ENCODE measurements around the gene WDR37.
"Not testable (repeated sequence)": the region's sequence is repeated elsewhere in the genome, so short reads cannot be mapped to it uniquely, and the experiment has no call there.

Gene WDR37

DNA sequence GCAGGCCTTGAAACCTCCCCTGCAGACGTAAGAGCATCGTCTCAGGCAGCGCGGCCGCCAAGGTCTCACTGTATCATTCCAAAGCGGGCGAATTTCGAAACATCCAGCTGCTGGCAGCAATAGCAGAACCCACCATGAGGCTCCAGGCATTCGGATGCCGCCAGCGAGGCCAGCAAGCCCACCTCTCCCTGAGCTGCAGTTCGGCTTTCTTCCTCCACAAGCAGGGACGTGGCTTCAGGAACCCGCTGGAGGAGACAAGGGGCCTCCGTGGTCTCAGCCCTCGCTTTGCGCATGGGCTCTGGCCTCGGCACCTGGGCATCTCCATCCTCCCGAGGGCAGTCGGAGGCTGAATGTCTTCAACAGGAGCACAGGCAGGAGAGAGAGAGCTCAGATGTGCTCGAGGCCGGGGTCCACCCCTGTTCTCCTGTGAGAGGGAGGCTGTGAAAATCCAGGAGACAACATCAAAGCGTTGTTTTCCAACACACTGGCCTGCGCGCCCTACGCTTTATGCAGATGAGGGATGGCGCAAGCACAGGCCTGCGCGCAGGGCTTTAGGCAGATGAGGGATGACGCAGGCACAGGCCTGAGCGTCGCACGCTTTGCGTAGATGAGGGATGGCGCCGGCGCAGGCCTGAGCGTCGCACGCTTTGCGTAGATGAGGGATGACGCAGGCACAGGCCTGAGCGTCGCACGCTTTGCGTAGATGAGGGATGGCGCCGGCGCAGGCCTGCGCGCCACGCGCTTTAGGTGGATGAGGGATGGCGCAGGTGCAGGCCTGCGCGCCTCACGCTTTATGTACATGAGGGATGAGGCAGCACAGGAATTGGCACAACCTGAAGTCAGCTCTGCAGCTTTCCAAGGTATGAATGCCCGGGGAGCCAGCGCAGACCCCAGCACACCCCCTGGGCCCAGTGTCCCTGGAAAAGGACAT is 103.2 kb downstream of the WDR37 start:
- no peak for DNase-seq (ENCODE audit: low read depth in 1 of 2, low spot score in 1 of 2)
- no peak for TF ChIP-seq JUND (IDR thresholded peaks at IDR 0.05; ENCODE audit: low read depth)
- in situ Hi-C loops (cut with HindIII; ENCODE audit: low pct_unique_long_range_greater_than_20kb, low sequenced_read_pairs), result no loop called here

- no peak for DNase-seq (ENCODE audit: low read depth in 1 of 2, low spot score in 1 of 2)
- in situ Hi-C loops (cut with HindIII; ENCODE audit: low pct_unique_long_range_greater_than_20kb, low sequenced_read_pairs), result no loop called here
- TF ChIP-seq JUND (IDR thresholded peaks at IDR 0.05; ENCODE audit: low read depth), result no peak
Observed at GRCh38 chr10:1160561-1161314, 104.6 kb downstream of the WDR37 start.

- not testable (repeated sequence) for DNase-seq (ENCODE audit: low read depth in 1 of 2, low spot score in 1 of 2)
Observed at GRCh38 chr10:1161315-1161673, 105.1 kb downstream of the WDR37 start.

GRCh38 chr10:1162481-1163203 is 106.5 kb downstream of the WDR37 start:
- DNase-seq (ENCODE audit: low read depth in 1 of 2, low spot score in 1 of 2), result no peak
- in situ Hi-C loops (cut with HindIII; ENCODE audit: low pct_unique_long_range_greater_than_20kb, low sequenced_read_pairs), result no loop called here
- no peak for TF ChIP-seq JUND (IDR thresholded peaks at IDR 0.05; ENCODE audit: low read depth)

More at GRCh38 chr10:1161315-1161673, 105.1 kb downstream of the WDR37 start:
- in situ Hi-C loops (cut with HindIII; ENCODE audit: low pct_unique_long_range_greater_than_20kb, low sequenced_read_pairs), result not testable (repeated sequence)

GRCh38 chr10:1163204-1163660 is 107.0 kb downstream of the WDR37 start:
- DNase-seq (ENCODE audit: low read depth in 1 of 2, low spot score in 1 of 2), result no peak
- TF ChIP-seq JUND (IDR thresholded peaks at IDR 0.05; ENCODE audit: low read depth), result no peak
- in situ Hi-C loops (cut with HindIII; ENCODE audit: low pct_unique_long_range_greater_than_20kb, low sequenced_read_pairs), result no loop called here

DNA sequence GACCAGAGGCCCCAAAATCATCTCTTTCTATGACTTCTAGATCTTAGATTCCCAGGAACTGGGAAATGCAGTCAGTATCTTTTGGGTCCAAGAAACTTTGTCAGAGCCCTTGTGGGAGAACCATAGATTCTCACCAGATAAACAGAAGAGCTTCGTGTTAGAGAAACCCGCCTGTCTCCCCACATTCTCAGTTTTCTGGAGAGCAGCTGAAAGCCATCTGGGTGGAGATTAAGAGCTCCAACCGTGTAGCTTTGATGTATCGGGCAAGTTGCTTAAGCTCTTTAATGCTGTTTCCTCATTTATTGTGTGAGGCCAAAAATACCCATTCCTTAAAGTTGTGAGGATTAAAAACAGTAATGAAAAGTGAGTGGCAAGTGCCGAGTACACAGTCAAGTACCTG is 107.6 kb downstream of the WDR37 start:
- DNase-seq (ENCODE audit: low read depth in 1 of 2, low spot score in 1 of 2), result no peak

DNA sequence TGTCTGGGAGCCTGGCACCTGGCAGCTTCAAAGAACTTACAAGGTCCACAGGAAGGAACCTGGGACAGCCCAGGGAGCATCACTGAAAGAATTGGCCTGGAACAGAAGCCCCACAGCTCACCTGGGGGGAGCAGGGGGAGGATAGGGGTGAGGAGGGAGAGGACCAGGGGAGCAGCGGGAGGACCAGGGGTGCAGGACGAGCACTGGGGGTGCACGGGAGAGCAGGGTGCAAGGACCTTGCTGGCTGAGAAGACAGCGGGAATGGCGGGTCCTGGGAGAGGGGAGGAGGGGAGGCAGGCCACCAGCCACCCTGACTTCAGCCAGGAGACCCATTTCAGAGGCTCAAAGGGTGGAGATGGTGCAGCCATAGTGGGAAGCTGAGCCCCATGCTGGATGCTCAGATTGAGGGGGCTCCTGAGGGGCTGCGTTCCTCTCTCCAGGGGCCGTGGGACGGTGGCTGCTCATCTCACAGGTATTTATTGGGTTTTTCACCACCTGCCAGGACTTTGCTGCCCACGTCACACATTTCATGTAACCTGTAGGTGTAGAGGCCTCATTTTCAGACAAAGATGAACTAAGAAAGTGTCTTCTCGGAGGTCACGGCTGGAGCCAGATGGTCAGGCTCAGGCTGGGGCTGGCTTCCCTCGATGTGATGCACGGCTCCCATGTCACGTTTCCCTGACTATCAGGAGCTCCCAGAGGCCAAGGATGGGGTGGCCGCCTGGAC is 110.1 kb downstream of the WDR37 start:
- DNase-seq (ENCODE audit: low read depth in 1 of 2, low spot score in 1 of 2), result no peak
- TF ChIP-seq JUND (IDR thresholded peaks at IDR 0.05; ENCODE audit: low read depth), result no peak
- in situ Hi-C loops (cut with HindIII; ENCODE audit: low pct_unique_long_range_greater_than_20kb, low sequenced_read_pairs), result no loop called here

More for the DNA sequence above, 107.6 kb downstream of the WDR37 start:
- in situ Hi-C loops (cut with HindIII; ENCODE audit: low pct_unique_long_range_greater_than_20kb, low sequenced_read_pairs), result no loop called here
- no peak for TF ChIP-seq JUND (IDR thresholded peaks at IDR 0.05; ENCODE audit: low read depth)

- in situ Hi-C loops (cut with HindIII; ENCODE audit: low pct_unique_long_range_greater_than_20kb, low sequenced_read_pairs), result no loop called here
- TF ChIP-seq JUND (IDR thresholded peaks at IDR 0.05; ENCODE audit: low read depth), result no peak
- DNase-seq (ENCODE audit: low read depth in 1 of 2, low spot score in 1 of 2), result no peak
Observed at GRCh38 chr10:1166828-1167275, 110.7 kb downstream of the WDR37 start.

DNA sequence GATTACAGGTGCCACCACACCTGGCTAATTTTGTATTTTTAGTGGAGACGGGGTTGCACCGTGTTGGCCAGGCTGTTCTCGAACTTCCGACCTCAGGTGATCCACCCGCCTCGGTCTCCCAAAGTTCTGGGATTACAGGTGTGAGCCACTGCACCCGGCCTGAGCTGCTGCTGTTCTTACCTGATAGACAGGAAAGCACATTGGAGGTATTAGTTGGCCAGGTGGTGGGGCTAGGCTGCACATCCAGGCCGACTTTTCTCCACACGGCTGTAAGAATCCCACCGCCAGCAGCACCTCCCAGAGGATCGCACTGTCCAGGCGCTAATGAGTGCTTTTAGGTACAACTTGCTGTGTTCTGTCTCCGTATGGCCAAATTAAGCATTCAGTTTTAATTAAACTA is 112.6 kb downstream of the WDR37 start:
- DNase-seq (ENCODE audit: low read depth in 1 of 2, low spot score in 1 of 2), result peak in 1 of 2 experiments; percentile 19
- in situ Hi-C loops (cut with HindIII; ENCODE audit: low pct_unique_long_range_greater_than_20kb, low sequenced_read_pairs), result no loop called here
- no peak for TF ChIP-seq JUND (IDR thresholded peaks at IDR 0.05; ENCODE audit: low read depth)

DNA sequence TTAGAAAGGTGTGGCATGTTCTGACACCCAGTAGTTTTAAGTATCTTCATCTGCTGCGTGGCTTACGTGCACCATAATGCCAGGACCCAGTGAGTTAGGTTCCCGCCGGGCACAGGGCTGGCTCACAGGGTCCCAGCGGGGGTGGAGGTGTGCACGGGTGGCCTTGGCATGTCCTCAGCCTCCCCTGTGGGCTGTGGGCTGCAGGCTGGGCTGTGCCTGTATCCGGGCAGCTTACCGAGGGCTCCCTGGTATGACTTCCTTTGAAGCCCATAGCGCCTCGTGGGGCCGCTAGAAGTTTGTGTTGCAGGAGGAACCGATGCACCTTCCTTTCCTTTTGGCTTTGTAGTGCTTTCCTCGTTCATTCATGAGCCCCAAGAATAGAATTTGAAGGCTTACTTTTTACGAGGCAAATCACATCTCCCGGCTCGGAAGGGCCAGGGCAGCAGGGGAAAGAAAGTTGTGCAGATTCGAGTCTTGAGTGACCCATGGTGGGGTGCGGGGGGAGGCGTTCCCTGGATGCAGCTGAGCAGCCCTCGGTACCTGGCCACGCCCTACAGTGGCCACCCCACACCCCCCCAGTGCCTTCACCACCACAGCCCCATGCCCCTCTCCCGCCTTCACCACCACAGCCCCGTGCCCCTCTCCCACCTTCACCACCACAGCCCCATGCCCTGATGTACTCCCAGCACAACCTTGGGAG is 113.2 kb downstream of the WDR37 start:
- in situ Hi-C loops (cut with HindIII; ENCODE audit: low pct_unique_long_range_greater_than_20kb, low sequenced_read_pairs), result no loop called here
- no peak for TF ChIP-seq JUND (IDR thresholded peaks at IDR 0.05; ENCODE audit: low read depth)
- DNase-seq (ENCODE audit: low read depth in 1 of 2, low spot score in 1 of 2), result no peak
